Left lobe of liver (tissue), 2 donors: ENCODE results near the gene MED26. TPM values are rescaled to one million over a fixed set of nuclear protein-coding genes. Genes with fewer than 3 reads are reported as not detected.
"Not testable (repeated sequence)": the region's sequence is repeated elsewhere in the genome, so short reads cannot be mapped to it uniquely, and the experiment has no call there.

Experiments
- ATAC-seq: fragments of 200-7000 bp; cut with Tn5 transposase; one replicate; pipeline ENCODE4 v1.9.1; 2020; ENCODE audit warnings: mild to moderate bottlenecking, moderate library complexity
- DNase-seq: peaks from one replicate; pipeline ENCODE4 v3.0.0-alpha.2; 2020; ENCODE audit warnings: low spot score
- total RNA-seq: library from RNA; stranded (reverse); gene quantifications from one replicate; pipeline ENCODE4 v1.2.1, GENCODE V29; 2021
- donor health status: DM: no; HTN: no; CAD: no; lungs with moderate emphysema.
- donor health status: DM: no; HTN: yes; CAD: no.

The MED26 gene
- total RNA-seq, 1 donor from 2014 or later = 6.0 TPM

GRCh38 chr19:16651421-16652188 is 23.6 kb upstream of the MED26 start:
- DNase-seq, ATAC-seq: not testable (repeated sequence)

GRCh38 chr19:16650821-16651220 is 22.8 kb upstream of the MED26 start:
- no peak for ATAC-seq
- no peak for DNase-seq

- DNase-seq (peak; percentile 52), ATAC-seq (peak; percentile 80)
Measured at GRCh38 chr19:16649734-16650133, 21.7 kb upstream of the MED26 start.

GRCh38 chr19:16645140-16645539 is 17.1 kb upstream of the MED26 start:
- ATAC-seq = no peak
- no peak for DNase-seq

GRCh38 chr19:16641695-16642094 is 13.7 kb upstream of the MED26 start:
- no peak for ATAC-seq
- DNase-seq = no peak

GRCh38 chr19:16640951-16641350 is 12.9 kb upstream of the MED26 start:
- no peak for ATAC-seq

GRCh38 chr19:16638666-16639065 is 10.7 kb upstream of the MED26 start:
- DNase-seq = no peak
- ATAC-seq = no peak

More at GRCh38 chr19:16640951-16641350, 12.9 kb upstream of the MED26 start:
- no peak for DNase-seq

GRCh38 chr19:16637535-16637934 is 9.5 kb upstream of the MED26 start:
- DNase-seq (no peak), ATAC-seq (peak; percentile 63)

GRCh38 chr19:16631465-16631864 is 3.5 kb upstream of the MED26 start:
- no peak for ATAC-seq
- DNase-seq = no peak

- ATAC-seq (peak; percentile 10), DNase-seq (no peak)
Measured at GRCh38 chr19:16628984-16629691, 1.1 kb upstream of the MED26 start.

- ATAC-seq (no peak), DNase-seq (no peak)
Measured at GRCh38 chr19:16627928-16628182, 149 bp downstream of the MED26 start.

- DNase-seq (no peak), ATAC-seq (no peak)
Measured at GRCh38 chr19:16627193-16627927, 644 bp downstream of the MED26 start.

GRCh38 chr19:16626796-16627192 is 1.2 kb downstream of the MED26 start:
- ATAC-seq (no peak), DNase-seq (no peak)

GRCh38 chr19:16625163-16625958 is 2.6 kb downstream of the MED26 start:
- no peak for DNase-seq
- no peak for ATAC-seq

GRCh38 chr19:16624236-16624635 is 3.8 kb downstream of the MED26 start:
- ATAC-seq (no peak), DNase-seq (no peak)

- DNase-seq (no peak), ATAC-seq (no peak)
Measured at GRCh38 chr19:16623576-16623975, 4.4 kb downstream of the MED26 start.

GRCh38 chr19:16623066-16623465 is 4.9 kb downstream of the MED26 start:
- ATAC-seq (no peak), DNase-seq (no peak)

- no peak for DNase-seq
Measured at GRCh38 chr19:16621165-16621800, 6.7 kb downstream of the MED26 start.

GRCh38 chr19:16620584-16620983 is 7.4 kb downstream of the MED26 start:
- DNase-seq = no peak
- peak; percentile 23 for ATAC-seq

More at GRCh38 chr19:16621165-16621800, 6.7 kb downstream of the MED26 start:
- ATAC-seq = no peak

GRCh38 chr19:16620018-16620417 is 8.0 kb downstream of the MED26 start:
- DNase-seq (no peak), ATAC-seq (no peak)

- peak; percentile 57 for ATAC-seq
- DNase-seq = no peak
Measured at GRCh38 chr19:16619457-16619856, 8.5 kb downstream of the MED26 start.
